Measurements from ENCODE around the gene HAPLN1. TPM values are rescaled to one million over a fixed set of nuclear protein-coding genes. Genes with fewer than 3 reads are reported as not detected.
A peak's percentile ranks its signal among the peaks of the same experiment; 100 is the strongest.

Gene HAPLN1
- total and polyA plus RNA-seq, 2 of the 4 experiments (the other 2 are of a cell fraction), result under 0.01 to 0.07 TPM

DNA sequence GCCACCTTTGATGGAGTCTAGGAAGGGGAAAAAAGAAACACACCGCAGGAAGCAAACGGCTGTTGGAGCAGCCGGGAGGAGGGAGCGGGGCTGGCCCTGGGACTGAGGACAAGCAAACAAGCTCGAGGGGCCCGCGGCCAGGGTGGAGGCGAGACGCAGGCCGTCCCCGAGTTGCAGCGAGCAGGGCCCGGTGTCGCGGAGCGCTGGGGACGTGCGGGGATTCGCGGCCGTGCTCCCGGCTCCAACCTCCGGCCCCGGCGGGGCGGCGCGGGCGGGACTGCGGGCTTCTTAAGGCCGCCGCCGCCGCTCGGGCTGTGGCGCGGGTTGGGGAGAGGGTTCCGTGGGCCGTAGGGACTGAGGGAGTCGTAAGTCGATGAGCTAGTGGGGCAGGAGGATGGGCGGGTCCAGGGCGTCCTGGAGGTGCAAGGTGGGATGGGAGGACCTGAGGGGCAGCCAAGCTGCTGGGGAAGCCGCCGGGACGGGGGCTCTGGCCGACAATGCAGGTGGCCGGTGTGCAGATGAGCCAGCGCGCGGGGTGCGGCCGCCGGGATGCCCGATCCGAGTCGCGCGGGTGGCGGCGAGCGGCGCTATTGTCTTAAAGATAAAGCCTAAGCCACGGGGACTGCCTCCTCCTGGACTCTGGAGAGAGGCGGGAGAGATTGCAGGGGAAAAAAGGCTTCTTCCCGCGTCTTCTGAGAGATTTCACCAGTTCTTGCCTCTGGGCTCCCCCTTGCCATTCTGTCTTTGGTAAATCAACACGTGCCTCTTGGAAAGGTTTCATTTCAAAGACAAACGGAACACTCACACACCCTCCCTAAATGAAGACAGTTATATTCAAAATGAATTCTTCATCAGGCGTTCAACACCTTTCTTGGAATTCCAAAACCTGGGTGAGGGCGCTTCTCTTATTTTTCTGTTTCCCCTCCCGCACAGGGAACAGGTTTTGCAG, 1.6 kb upstream of the HAPLN1 start:
- CTCF ChIA-PET, result interaction anchor here (0.7 to 1.0 kb wide), 2 partner anchors 22 to 645 kb away, joined by 3 read pairs; no protein-coding TSS in a partner anchor
- TF ChIP-seq RAD21 (IDR thresholded peaks at IDR 0.05; ENCODE audit: low read length), result peak; percentile 81
- no peak for TF ChIP-seq NFE2L2 (IDR thresholded peaks at IDR 0.05; ENCODE audit: low read depth, low read length)
- no peak for TF ChIP-seq RCOR1 (IDR thresholded peaks at IDR 0.05; ENCODE audit: insufficient replicate concordance, low read length)
- TF ChIP-seq, protein P1, sequence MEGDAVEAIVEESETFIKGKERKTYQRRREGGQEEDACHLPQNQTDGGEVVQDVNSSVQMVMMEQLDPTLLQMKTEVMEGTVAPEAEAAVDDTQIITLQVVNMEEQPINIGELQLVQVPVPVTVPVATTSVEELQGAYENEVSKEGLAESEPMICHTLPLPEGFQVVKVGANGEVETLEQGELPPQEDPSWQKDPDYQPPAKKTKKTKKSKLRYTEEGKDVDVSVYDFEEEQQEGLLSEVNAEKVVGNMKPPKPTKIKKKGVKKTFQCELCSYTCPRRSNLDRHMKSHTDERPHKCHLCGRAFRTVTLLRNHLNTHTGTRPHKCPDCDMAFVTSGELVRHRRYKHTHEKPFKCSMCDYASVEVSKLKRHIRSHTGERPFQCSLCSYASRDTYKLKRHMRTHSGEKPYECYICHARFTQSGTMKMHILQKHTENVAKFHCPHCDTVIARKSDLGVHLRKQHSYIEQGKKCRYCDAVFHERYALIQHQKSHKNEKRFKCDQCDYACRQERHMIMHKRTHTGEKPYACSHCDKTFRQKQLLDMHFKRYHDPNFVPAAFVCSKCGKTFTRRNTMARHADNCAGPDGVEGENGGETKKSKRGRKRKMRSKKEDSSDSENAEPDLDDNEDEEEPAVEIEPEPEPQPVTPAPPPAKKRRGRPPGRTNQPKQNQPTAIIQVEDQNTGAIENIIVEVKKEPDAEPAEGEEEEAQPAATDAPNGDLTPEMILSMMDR (conservative IDR thresholded peaks at IDR 0.05; ENCODE audit: low read depth, low read length), result peak; percentile 79
- no peak for TF ChIP-seq BHLHE40 (IDR thresholded peaks at IDR 0.05; ENCODE audit: low read depth, low read length)
- TF ChIP-seq CEBPB (IDR thresholded peaks at IDR 0.05; ENCODE audit: low read depth, low read length), result no peak
- TF ChIP-seq MAZ (IDR thresholded peaks at IDR 0.05; ENCODE audit: borderline replicate concordance, low read depth, low read length), result peak; percentile 14; the same call in 1 of the 2 replicates
- no peak for TF ChIP-seq CHD1 (IDR thresholded peaks at IDR 0.05; ENCODE audit: low read depth, low read length)
- TF ChIP-seq FOS (IDR thresholded peaks at IDR 0.05; ENCODE audit: low read depth, low read length), result no peak
- TF ChIP-seq MAFK (IDR thresholded peaks at IDR 0.05; ENCODE audit: low read depth, low read length), result no peak
- no peak for TF ChIP-seq MXI1 (IDR thresholded peaks at IDR 0.05; ENCODE audit: borderline replicate concordance, low read depth, low read length)
- TF ChIP-seq, protein P2, sequence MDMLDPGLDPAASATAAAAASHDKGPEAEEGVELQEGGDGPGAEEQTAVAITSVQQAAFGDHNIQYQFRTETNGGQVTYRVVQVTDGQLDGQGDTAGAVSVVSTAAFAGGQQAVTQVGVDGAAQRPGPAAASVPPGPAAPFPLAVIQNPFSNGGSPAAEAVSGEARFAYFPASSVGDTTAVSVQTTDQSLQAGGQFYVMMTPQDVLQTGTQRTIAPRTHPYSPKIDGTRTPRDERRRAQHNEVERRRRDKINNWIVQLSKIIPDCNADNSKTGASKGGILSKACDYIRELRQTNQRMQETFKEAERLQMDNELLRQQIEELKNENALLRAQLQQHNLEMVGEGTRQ (IDR thresholded peaks at IDR 0.05; ENCODE audit: low read depth, low read length), result no peak
- TF ChIP-seq RFX5 (IDR thresholded peaks at IDR 0.05; ENCODE audit: low read depth, low read length), result no peak
- TF ChIP-seq SMC3 (IDR thresholded peaks at IDR 0.05; ENCODE audit: low read depth, low read length), result peak; percentile 72
- TF ChIP-seq POLR2A (IDR thresholded peaks at IDR 0.05; ENCODE audit: low read depth, low read length), result no peak

More for the DNA sequence above, 1.6 kb upstream of the HAPLN1 start:
- in situ Hi-C loops (cut with MboI; ENCODE audit: low sequenced_read_pairs), result loop anchor here (5.0 to 10.0 kb wide), 2 partner anchors 533 to 655 kb away; no protein-coding TSS in a partner anchor
- H2BK120ac ChIP-seq (ENCODE audit: low read depth, low read length), result peak overlapping the region; percentile 79
- DNase-seq (peak; percentile 63), ATAC-seq (ENCODE audit: low read depth) (peak; percentile 91)
- no peaks in the 10 kb centered on the region for H3K27me3 ChIP-seq (ENCODE audit: control insufficient read depth, insufficient read depth, low read length)
- H3K18ac ChIP-seq (ENCODE audit: low read depth, low read length), result no peak overlapping the region; the same call in 1 of the 2 replicates
- peak overlapping the region; percentile 52 for H2BK5ac ChIP-seq (ENCODE audit: low read depth, low read length, poor library complexity, severe bottlenecking)
- H3K14ac ChIP-seq (replicated peaks; ENCODE audit: low read depth, low read length), result no peak overlapping the region; the same call in 1 of the 2 replicates
- H3K56ac ChIP-seq (ENCODE audit: extremely low read depth, insufficient read depth, low read length), result peak overlapping the region; percentile 63; the same call in 1 of the 2 replicates
- dilution Hi-C loops (cut with HindIII; ENCODE audit: low sequenced_read_pairs, unreplicated experiment), result no loop called here
- intact Hi-C loops (cut with micrococcal nuclease), result loop anchor here (1.0 to 2.0 kb wide), 3 partner anchors 205 to 660 kb away; no protein-coding TSS in a partner anchor
- peak overlapping the region; percentile 80 for H3K4me2 ChIP-seq (ENCODE audit: low read depth, low read length)
- H4K20me1 ChIP-seq (ENCODE audit: insufficient read depth, low read length), result no peaks in the 10 kb centered on the region
- peak overlapping the region; percentile 78 for H3K4me3 ChIP-seq (ENCODE audit: insufficient read depth, low read depth, low read length)
- H3K36me3 ChIP-seq (ENCODE audit: control insufficient read depth, insufficient read depth, low read length), result no peaks in the 10 kb centered on the region
- peak overlapping the region; percentile 56; the same call in 1 of the 2 replicates for H3K27ac ChIP-seq (ENCODE audit: insufficient read depth, low read length)
- no peaks in the 10 kb centered on the region for H3K9me3 ChIP-seq (ENCODE audit: control insufficient read depth, insufficient read depth, low read length)
- no TSS peak for BruUV-seq (replicated peaks)
- peak overlapping the region; percentile 44; the same call in 1 of the 3 replicates for H2BK15ac ChIP-seq (ENCODE audit: low read depth, low read length)
- no peaks in the 10 kb centered on the region for H3K79me1 ChIP-seq (ENCODE audit: low read depth in 1 of 2, low read length in 2 of 2)
- no peaks in the 10 kb centered on the region for H3K9me1 ChIP-seq (ENCODE audit: insufficient read depth, low read length)
- POLR2A ChIA-PET (ENCODE audit: unreplicated experiment), result no interaction called here
- H3K9ac ChIP-seq (ENCODE audit: low read depth, low read length), result peak overlapping the region; percentile 80
- peak overlapping the region; percentile 64; the same call in 1 of the 2 replicates for H3K23ac ChIP-seq (ENCODE audit: low read depth, low read length)
- H4K8ac ChIP-seq (ENCODE audit: low read depth in 2 of 2, low read length in 2 of 2), result peak overlapping the region; percentile 18 to 70
- H3K4me1 ChIP-seq (ENCODE audit: control insufficient read depth, insufficient read depth, low read length), result peaks cover 2% of the 10 kb centered on the region; the same call in 1 of the 2 replicates
- H2AK5ac ChIP-seq (ENCODE audit: low read depth, low read length), result no peak overlapping the region
- 0% methylated on average over 21 of the region's 72 CpGs; no CpG with 5 or more reads in 1 of the 2 experiments for WGBS, 2 experiments (ENCODE audit: extremely low coverage in 2 of 2, insufficient read length in 1 of 2)
- peak overlapping the region; percentile 33; the same call in 1 of the 2 replicates for H4K91ac ChIP-seq (ENCODE audit: insufficient read depth, low read depth, low read length)
- peak overlapping the region; percentile 95 for H2AFZ ChIP-seq (replicated peaks; ENCODE audit: low read length, poor library complexity)
- H2BK20ac ChIP-seq (ENCODE audit: low read depth, low read length), result peak overlapping the region; percentile 81
- peak overlapping the region; percentile 36; the same call in 1 of the 2 replicates for H4K5ac ChIP-seq (ENCODE audit: low read depth, low read length)
- H2AK9ac ChIP-seq (replicated peaks; ENCODE audit: low read depth, low read length, poor library complexity), result no peak overlapping the region
- peak overlapping the region; percentile 66 for H3K4ac ChIP-seq (ENCODE audit: low read depth, low read length)
